HEK293T (cell line): ENCODE data around the gene SMTNL2.
"Not testable (repeated sequence)": the region's sequence is repeated elsewhere in the genome, so short reads cannot be mapped to it uniquely, and the experiment has no call there.

Experiments used
- ARNT ChIP-seq: fragments of 450-650 bp; IDR thresholded peaks from 2 replicates; pipeline ENCODE4 v1.6.1; 2017; ENCODE audit warnings: mild to moderate bottlenecking
- CTBP1 ChIP-seq: fragments of 450-650 bp; IDR thresholded peaks from 2 replicates; pipeline ENCODE4 v1.6.1; 2016; ENCODE audit warnings: borderline replicate concordance
- ELF4 ChIP-seq: fragments of 450-650 bp; IDR thresholded peaks from 2 replicates; pipeline ENCODE4 v1.6.1; 2017; ENCODE audit warnings: antibody characterized with exemption
- FOXA1 ChIP-seq: fragments of 450-650 bp; IDR thresholded peaks from 2 replicates; pipeline ENCODE4 v1.6.1; 2016; ENCODE audit warnings: mild to moderate bottlenecking
- FOXM1 ChIP-seq: fragments of 450-650 bp; IDR thresholded peaks from 2 replicates; pipeline ENCODE4 v1.6.1; 2017; ENCODE audit warnings: mild to moderate bottlenecking, borderline replicate concordance
- HDGF ChIP-seq: fragments of 450-650 bp; IDR thresholded peaks from 2 replicates; pipeline ENCODE4 v1.6.1; 2017; ENCODE audit warnings: antibody characterized with exemption, borderline replicate concordance
- L3MBTL2 ChIP-seq: fragments of 450-650 bp; conservative IDR thresholded peaks from 2 replicates; pipeline ENCODE4 v1.6.1; 2016; ENCODE audit warnings: mild to moderate bottlenecking
- PKNOX1 ChIP-seq: fragments of 450-650 bp; IDR thresholded peaks from 2 replicates; pipeline ENCODE4 v1.6.1; 2016
- SP1 ChIP-seq: fragments of 450-650 bp; IDR thresholded peaks from 2 replicates; pipeline ENCODE4 v1.6.1; 2017
- SUZ12 ChIP-seq: fragments of 450-650 bp; IDR thresholded peaks from 2 replicates; pipeline ENCODE4 v1.6.1; 2016; ENCODE audit warnings: mild to moderate bottlenecking
- TARDBP ChIP-seq: fragments of 450-650 bp; IDR thresholded peaks from 2 replicates; pipeline ENCODE4 v1.6.1; 2016
- ZNF384 ChIP-seq: fragments of 450-650 bp; IDR thresholded peaks from 2 replicates; pipeline ENCODE4 v1.6.1; 2016

DNA sequence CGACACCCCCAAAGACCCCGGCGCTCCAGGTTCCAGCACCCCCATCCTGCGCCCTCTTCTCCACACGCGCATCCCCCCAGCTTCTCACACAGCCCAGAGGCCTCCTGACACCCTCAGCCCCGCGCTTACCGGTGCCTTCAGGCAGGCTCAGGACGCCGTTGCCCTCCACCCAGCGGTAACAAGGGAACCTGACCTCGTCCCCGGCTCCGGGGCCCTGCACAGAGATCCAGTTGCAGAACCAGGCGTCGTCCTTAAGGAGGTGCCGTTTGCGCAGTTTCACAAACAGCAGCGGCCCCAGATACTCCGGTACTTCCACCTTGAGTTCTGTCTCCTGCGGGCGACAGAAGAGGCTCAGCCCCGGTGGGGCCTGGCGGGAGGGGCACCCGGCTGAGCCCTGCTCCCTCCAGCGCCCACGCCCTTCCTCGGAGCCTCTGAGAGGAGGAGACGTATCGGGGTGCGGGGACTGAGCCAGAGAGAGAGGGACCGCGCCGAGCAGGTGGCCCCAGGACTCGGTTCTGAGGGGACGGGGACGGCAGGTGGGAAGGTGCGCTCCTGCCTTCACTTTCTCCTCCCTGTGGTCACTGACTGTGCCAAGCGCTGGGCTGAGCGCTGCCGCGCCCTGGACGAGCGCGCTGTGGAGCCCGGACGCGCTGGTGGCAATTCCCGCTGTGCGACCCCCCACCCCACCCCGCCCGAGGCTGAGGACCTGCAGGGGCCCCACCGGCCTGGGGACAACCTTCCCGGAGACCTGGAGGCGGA, 55.2 kb downstream of the SMTNL2 start:
- not testable (repeated sequence) for TF ChIP-seq CTBP1, SUZ12, FOXA1, SP1, ELF4, ARNT, PKNOX1, HDGF, FOXM1, ZNF384, TARDBP, L3MBTL2
